Retinal pigment epithelial cell (primary cell): Measurements from ENCODE around the gene ATF6B.
"Not testable (repeated sequence)": the region's sequence is repeated elsewhere in the genome, so short reads cannot be mapped to it uniquely, and the experiment has no call there.

ENCODE experiments used
- DNase-seq: peaks from one replicate; pipeline ENCODE4 v3.0.0-alpha.2; 2010; ENCODE audit warnings: low read depth
- H3K4me3 ChIP-seq: 2 replicates; pipeline ENCODE4 v1.5.1; 2011; ENCODE audit warnings: mild to moderate bottlenecking, low read length, control low read depth, moderate library complexity
- CTCF ChIP-seq: conservative IDR thresholded peaks from 2 replicates; pipeline ENCODE4 v1.5.1; 2011; ENCODE audit warnings: low read depth, low read length, control low read depth, inconsistent platforms

The ATF6B gene

GRCh38 chr6:32073101-32073500 is 54.9 kb downstream of the ATF6B start:
- no peak overlapping the region for H3K4me3 ChIP-seq
- no peak for TF ChIP-seq CTCF
- no peak for DNase-seq

- H3K4me3 ChIP-seq, result no peak overlapping the region
- DNase-seq, result no peak
- no peak for TF ChIP-seq CTCF
Observed at GRCh38 chr6:32070814-32071543, 57.1 kb downstream of the ATF6B start.

GRCh38 chr6:32069878-32070515 is 58.0 kb downstream of the ATF6B start:
- TF ChIP-seq CTCF, result no peak
- H3K4me3 ChIP-seq, result no peak overlapping the region

GRCh38 chr6:32069460-32069859 is 58.6 kb downstream of the ATF6B start:
- no peak overlapping the region for H3K4me3 ChIP-seq
- no peak for DNase-seq
- TF ChIP-seq CTCF, result no peak

More at GRCh38 chr6:32069878-32070515, 58.0 kb downstream of the ATF6B start:
- no peak for DNase-seq

GRCh38 chr6:32068867-32069266 is 59.2 kb downstream of the ATF6B start:
- no peak overlapping the region for H3K4me3 ChIP-seq
- no peak for DNase-seq
- no peak for TF ChIP-seq CTCF

GRCh38 chr6:32068315-32068714 is 59.7 kb downstream of the ATF6B start:
- not testable (repeated sequence) for H3K4me3 ChIP-seq, DNase-seq

GRCh38 chr6:32067521-32067920 is 60.5 kb downstream of the ATF6B start:
- DNase-seq, H3K4me3 ChIP-seq: not testable (repeated sequence)
